ENCODE measurements around the gene POU5F2.

The POU5F2 gene

GRCh38 chr5:93741136-93741811, at the start of gene POU5F2:
TSS of gene POU5F2 (minus strand) at chr5:93741600. CDS start at chr5:93741563, 37 bp downstream.
- no peak for FAIRE-seq

- no peak for FAIRE-seq
These were observed 49.0 kb upstream of the POU5F2 start for GRCh38 chr5:93790401-93790800.

- FAIRE-seq = peak; percentile 84
These were observed 48.0 kb upstream of the POU5F2 start for GRCh38 chr5:93789173-93790067.

GRCh38 chr5:93787598-93787997, 46.2 kb upstream of the POU5F2 start:
- no peak for FAIRE-seq

GRCh38 chr5:93785475-93785874, 44.1 kb upstream of the POU5F2 start:
- FAIRE-seq = no peak

GRCh38 chr5:93782978-93783377, 41.6 kb upstream of the POU5F2 start:
- no peak for FAIRE-seq

- FAIRE-seq = no peak
These were observed 36.2 kb upstream of the POU5F2 start for GRCh38 chr5:93777620-93778019.

GRCh38 chr5:93756372-93756771, 15.0 kb upstream of the POU5F2 start:
- no peak for FAIRE-seq

GRCh38 chr5:93755716-93756115, 14.3 kb upstream of the POU5F2 start:
- no peak for FAIRE-seq

GRCh38 chr5:93748875-93749397, 7.5 kb upstream of the POU5F2 start:
- no peak for FAIRE-seq

- FAIRE-seq = no peak
These were observed 5.1 kb upstream of the POU5F2 start for GRCh38 chr5:93746406-93747056.

- no peak for FAIRE-seq
These were observed 5.1 kb downstream of the POU5F2 start for GRCh38 chr5:93736284-93736683.

GRCh38 chr5:93735378-93735777, 6.0 kb downstream of the POU5F2 start:
- no peak for FAIRE-seq

GRCh38 chr5:93731987-93732386, 9.4 kb downstream of the POU5F2 start:
- no peak for FAIRE-seq

GRCh38 chr5:93726595-93726994, 14.8 kb downstream of the POU5F2 start:
- no peak for FAIRE-seq

GRCh38 chr5:93724791-93725190, 16.6 kb downstream of the POU5F2 start:
- FAIRE-seq = no peak

- FAIRE-seq = no peak
These were observed 17.7 kb downstream of the POU5F2 start for GRCh38 chr5:93723681-93724080.

- no peak for FAIRE-seq
These were observed 18.4 kb downstream of the POU5F2 start for GRCh38 chr5:93723005-93723404.

GRCh38 chr5:93722588-93722987, 18.8 kb downstream of the POU5F2 start:
- no peak for FAIRE-seq

GRCh38 chr5:93721511-93721910, 19.9 kb downstream of the POU5F2 start:
- no peak for FAIRE-seq

GRCh38 chr5:93721071-93721470, 20.3 kb downstream of the POU5F2 start:
- no peak for FAIRE-seq

GRCh38 chr5:93717162-93717561, 24.2 kb downstream of the POU5F2 start:
- no peak for FAIRE-seq

- FAIRE-seq = no peak
These were observed 24.9 kb downstream of the POU5F2 start for GRCh38 chr5:93716453-93716852.

Measured in A204.1 (cell line).